GM21737 (cell line): ENCODE measurements around the gene SYNRG.
"Not testable (repeated sequence)": the region's sequence is repeated elsewhere in the genome, so short reads cannot be mapped to it uniquely, and the experiment has no call there.

ENCODE experiments used
- ATAC-seq: cut with Tn5 transposase; IDR thresholded peaks from one replicate; pipeline ENCODE4 v1.9.1; 2021; ENCODE audit warnings: mild to moderate bottlenecking, moderate library complexity; ENCODE audit not compliant: unreplicated experiment

The SYNRG gene

GRCh38 chr17:37541880-37542660 lies 67.1 kb downstream of the SYNRG start:
- no peak for ATAC-seq

- ATAC-seq, result no peak
Measured at GRCh38 chr17:37538981-37539659, 70.1 kb downstream of the SYNRG start.

GRCh38 chr17:37535906-37536305 lies 73.3 kb downstream of the SYNRG start:
- no peak for ATAC-seq

- no peak for ATAC-seq
Measured at GRCh38 chr17:37532756-37533155, 76.5 kb downstream of the SYNRG start.

GRCh38 chr17:37530420-37530819 lies 78.8 kb downstream of the SYNRG start:
- no peak for ATAC-seq

- no peak for ATAC-seq
Measured at GRCh38 chr17:37527249-37527851, 81.9 kb downstream of the SYNRG start.

- ATAC-seq, result no peak
Measured at GRCh38 chr17:37523715-37524219, 85.5 kb downstream of the SYNRG start.

GRCh38 chr17:37521821-37522220 lies 87.4 kb downstream of the SYNRG start:
- no peak for ATAC-seq

GRCh38 chr17:37520174-37520573 lies 89.0 kb downstream of the SYNRG start:
- no peak for ATAC-seq

GRCh38 chr17:37519251-37519985 lies 89.8 kb downstream of the SYNRG start:
- ATAC-seq, result no peak

GRCh38 chr17:37518826-37519225 lies 90.4 kb downstream of the SYNRG start:
- ATAC-seq, result no peak

GRCh38 chr17:37517881-37518280 lies 91.3 kb downstream of the SYNRG start:
- ATAC-seq, result no peak

GRCh38 chr17:37516127-37516571 lies 93.1 kb downstream of the SYNRG start:
- no peak for ATAC-seq

GRCh38 chr17:37513711-37514110 lies 95.5 kb downstream of the SYNRG start:
- no peak for ATAC-seq

- no peak for ATAC-seq
Measured at GRCh38 chr17:37512442-37513068, 96.7 kb downstream of the SYNRG start.

- not testable (repeated sequence) for ATAC-seq
Measured at GRCh38 chr17:37511642-37512041, 97.6 kb downstream of the SYNRG start.

GRCh38 chr17:37510056-37510455 lies 99.2 kb downstream of the SYNRG start:
- no peak for ATAC-seq

- no peak for ATAC-seq
Measured at GRCh38 chr17:37507111-37507510, 102.1 kb downstream of the SYNRG start.

- ATAC-seq, result no peak
Measured at GRCh38 chr17:37506678-37507077, 102.5 kb downstream of the SYNRG start.

GRCh38 chr17:37505333-37505732 lies 103.9 kb downstream of the SYNRG start:
- no peak for ATAC-seq

- no peak for ATAC-seq
Measured at GRCh38 chr17:37503148-37503547, 106.1 kb downstream of the SYNRG start.
